Tibial nerve (tissue), 4 donors: Measurements from ENCODE around the gene DIRAS3.

Experiments
- CTCF ChIP-seq, 5 experiments: fragments of 200-600 bp in 3 of 5; fragments of 450-650 bp in 2 of 5; sonication (generic) in 3 of 5; IDR thresholded peaks; one replicate each; pipeline ENCODE4 v1.5.1; 2016 to 2019; ENCODE audit warnings: antibody characterized with exemption in 5 of 5, mild to moderate bottlenecking in 3 of 5, moderate library complexity in 2 of 5
- EP300 ChIP-seq, 2 donors: sonication (generic); formaldehyde crosslinking; IDR thresholded peaks; one replicate each; pipeline ENCODE4 v1.6.1; 2017; ENCODE audit warnings: antibody characterized with exemption in 2 of 2, mild to moderate bottlenecking in 1 of 2

GRCh38 chr1:68085752-68086151 lies 35.3 kb upstream of the DIRAS3 start:
- TF ChIP-seq CTCF (IDR thresholded peaks at IDR 0.05): no peak
- no peak for TF ChIP-seq EP300 (IDR thresholded peaks at IDR 0.05)
